ENCODE data around the gene FAHD2B.
"Not testable (repeated sequence)": the region's sequence is repeated elsewhere in the genome, so short reads cannot be mapped to it uniquely, and the experiment has no call there.

FAHD2B gene

DNA sequence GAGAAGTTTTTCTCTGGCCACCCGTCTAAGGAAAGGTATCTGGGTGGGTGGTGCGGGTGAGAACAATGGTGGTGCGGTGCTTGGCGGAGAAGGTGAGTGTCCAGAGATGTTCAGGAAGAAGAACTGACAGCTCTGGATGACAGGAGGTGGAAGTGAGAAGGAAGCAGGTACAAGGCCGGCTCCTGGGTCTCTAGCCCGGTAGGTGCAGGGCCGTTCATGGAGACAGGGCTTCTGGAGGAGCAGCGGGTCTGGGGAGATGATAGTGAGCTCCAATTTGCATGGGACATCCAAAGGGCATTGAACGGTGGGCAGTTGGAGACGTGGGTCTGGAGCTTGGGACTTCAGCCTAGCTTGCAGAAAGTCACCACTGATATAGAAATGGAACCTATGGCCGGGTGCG is 979 bp upstream of the FAHD2B start:
- peaks cover 36% of the 10 kb centered on the region for H3K27me3 Mint-ChIP-seq (ENCODE audit: low read depth, poor library complexity)
- peaks cover 11% of the 10 kb centered on the region for H3K4me1 Mint-ChIP-seq
- no peak overlapping the region for H3K27ac Mint-ChIP-seq
- no peaks in the 10 kb centered on the region for H3K36me3 Mint-ChIP-seq (ENCODE audit: low read depth)
- peaks cover 22% of the 10 kb centered on the region for H3K9me3 Mint-ChIP-seq
- H3K4me3 Mint-ChIP-seq = peak overlapping the region; percentile 85
- no peak for DNase-seq
- TF ChIP-seq, protein P1, sequence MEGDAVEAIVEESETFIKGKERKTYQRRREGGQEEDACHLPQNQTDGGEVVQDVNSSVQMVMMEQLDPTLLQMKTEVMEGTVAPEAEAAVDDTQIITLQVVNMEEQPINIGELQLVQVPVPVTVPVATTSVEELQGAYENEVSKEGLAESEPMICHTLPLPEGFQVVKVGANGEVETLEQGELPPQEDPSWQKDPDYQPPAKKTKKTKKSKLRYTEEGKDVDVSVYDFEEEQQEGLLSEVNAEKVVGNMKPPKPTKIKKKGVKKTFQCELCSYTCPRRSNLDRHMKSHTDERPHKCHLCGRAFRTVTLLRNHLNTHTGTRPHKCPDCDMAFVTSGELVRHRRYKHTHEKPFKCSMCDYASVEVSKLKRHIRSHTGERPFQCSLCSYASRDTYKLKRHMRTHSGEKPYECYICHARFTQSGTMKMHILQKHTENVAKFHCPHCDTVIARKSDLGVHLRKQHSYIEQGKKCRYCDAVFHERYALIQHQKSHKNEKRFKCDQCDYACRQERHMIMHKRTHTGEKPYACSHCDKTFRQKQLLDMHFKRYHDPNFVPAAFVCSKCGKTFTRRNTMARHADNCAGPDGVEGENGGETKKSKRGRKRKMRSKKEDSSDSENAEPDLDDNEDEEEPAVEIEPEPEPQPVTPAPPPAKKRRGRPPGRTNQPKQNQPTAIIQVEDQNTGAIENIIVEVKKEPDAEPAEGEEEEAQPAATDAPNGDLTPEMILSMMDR (IDR thresholded peaks at IDR 0.05) = no peak

DNA sequence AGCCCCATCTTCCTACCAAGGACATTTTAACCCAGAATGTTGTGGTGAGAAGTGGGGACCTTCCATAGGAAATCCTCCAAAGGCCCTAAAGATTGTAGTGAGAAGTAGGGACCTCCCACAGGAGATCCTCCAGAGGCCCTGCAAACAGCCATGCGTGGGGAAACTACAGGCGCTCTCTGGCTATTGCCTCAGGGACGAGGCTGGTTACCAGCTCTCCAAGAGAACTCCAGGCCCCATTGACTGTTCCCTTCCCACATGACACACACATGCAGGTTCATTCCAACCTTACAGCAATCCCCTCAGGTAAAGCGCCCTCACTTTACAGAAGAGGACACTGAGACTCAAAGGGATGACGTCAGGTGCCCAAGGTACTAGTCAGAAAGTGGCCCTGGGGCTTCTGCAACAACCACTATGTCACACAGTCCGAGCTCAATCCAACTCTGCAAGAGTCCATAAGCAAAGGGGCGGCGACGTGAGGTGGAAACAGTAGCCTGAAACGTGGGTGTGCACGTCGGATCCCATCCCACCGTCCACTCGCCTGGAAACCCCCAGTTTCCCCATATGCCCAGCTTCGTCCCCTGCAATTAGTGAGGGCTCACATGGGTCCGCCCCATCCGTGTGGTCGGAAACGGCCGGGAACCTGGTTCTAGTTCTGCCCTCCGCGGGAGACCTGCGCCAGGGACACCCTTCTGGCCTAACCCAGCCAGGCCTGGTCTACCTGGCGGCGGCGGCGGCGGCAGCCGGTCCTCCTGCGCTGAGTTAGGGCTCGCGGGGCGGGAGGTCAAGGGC is 505 bp downstream of the FAHD2B start:
- Mint-ChIP-seq H3K27me3 (ENCODE audit: low read depth, poor library complexity) (peaks cover 28% of the 10 kb centered on the region), H3K4me1 (peaks cover 11% of the 10 kb centered on the region), H3K4me3 (peak overlapping the region; percentile 58)
- not testable (repeated sequence) for H3K27ac Mint-ChIP-seq; H3K9me3 Mint-ChIP-seq; H3K36me3 Mint-ChIP-seq (ENCODE audit: low read depth); DNase-seq

DNA sequence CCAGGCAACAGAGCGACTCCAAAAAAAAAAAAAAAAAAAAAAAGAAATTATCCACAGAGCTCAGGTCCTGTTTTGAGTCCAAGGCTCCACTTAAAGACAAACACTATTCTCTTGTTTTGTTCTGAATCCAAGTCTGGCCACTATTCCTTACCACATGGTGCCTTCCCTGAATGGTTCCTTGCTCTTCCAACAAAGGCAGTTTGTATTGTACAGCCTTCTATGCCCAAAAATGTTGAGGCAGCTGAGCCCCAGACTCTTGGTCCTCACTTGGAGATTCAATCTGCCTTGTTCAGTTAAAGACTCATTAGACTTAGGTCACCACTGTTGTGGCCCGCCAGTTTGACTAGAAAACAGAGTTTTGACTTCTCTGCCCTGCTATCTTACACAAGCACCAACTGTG is 1.7 kb downstream of the FAHD2B start:
- H3K4me3 Mint-ChIP-seq; H3K36me3 Mint-ChIP-seq (ENCODE audit: low read depth); H3K9me3 Mint-ChIP-seq; H3K27ac Mint-ChIP-seq; DNase-seq: not testable (repeated sequence)
- H3K27me3 Mint-ChIP-seq (ENCODE audit: low read depth, poor library complexity) = peaks cover 18% of the 10 kb centered on the region
- peaks cover 11% of the 10 kb centered on the region for H3K4me1 Mint-ChIP-seq

DNA sequence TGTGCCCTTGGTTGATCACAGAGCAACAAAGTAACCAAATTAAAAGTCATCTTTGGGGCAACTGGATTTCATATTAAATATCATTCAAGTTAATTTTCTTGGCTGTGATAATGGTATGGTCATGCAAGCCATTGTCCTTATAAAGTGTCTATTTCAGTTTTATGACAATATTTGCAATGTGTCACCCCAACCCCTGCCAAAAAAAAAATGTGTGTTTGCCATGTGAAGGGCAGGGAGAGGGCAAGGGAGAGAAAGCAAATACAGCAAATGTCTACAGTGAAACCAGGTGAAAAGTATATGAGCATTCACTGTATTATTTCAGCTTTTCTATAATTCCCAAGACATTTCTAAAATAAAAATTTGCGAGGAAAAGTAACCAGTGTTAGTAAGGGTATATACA is 6.0 kb downstream of the FAHD2B start:
- H3K27me3 Mint-ChIP-seq (ENCODE audit: low read depth, poor library complexity); H3K4me3 Mint-ChIP-seq; H3K4me1 Mint-ChIP-seq; H3K9me3 Mint-ChIP-seq; DNase-seq: not testable (repeated sequence)
- peak overlapping the region; percentile 18 for H3K27ac Mint-ChIP-seq
- H3K36me3 Mint-ChIP-seq (ENCODE audit: low read depth) = peaks cover 13% of the 10 kb centered on the region

DNA sequence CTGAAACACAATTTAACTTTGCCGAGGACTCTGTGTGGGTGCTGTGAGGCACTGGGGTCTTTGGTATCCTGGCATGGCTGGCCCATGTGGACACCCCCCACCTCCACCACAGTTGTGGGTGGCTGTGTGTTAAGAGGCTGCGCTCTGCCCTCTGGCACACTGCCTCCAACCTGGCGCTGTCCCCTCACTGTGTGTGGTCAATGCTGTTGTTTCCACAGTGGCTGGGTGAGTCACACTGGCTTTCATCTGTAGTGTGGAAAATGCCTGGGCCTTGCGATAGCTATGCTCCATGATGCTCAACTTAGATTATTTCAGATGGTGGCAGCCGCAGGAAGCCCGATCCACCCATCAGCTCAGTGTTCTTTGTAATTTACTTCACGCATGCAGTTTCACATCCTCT is 9.6 kb downstream of the FAHD2B start:
- peaks cover 13% of the 10 kb centered on the region for H3K36me3 Mint-ChIP-seq (ENCODE audit: low read depth)
- not testable (repeated sequence) for H3K4me1 Mint-ChIP-seq; H3K27ac Mint-ChIP-seq; DNase-seq; H3K4me3 Mint-ChIP-seq; H3K9me3 Mint-ChIP-seq; H3K27me3 Mint-ChIP-seq (ENCODE audit: low read depth, poor library complexity)

DNA sequence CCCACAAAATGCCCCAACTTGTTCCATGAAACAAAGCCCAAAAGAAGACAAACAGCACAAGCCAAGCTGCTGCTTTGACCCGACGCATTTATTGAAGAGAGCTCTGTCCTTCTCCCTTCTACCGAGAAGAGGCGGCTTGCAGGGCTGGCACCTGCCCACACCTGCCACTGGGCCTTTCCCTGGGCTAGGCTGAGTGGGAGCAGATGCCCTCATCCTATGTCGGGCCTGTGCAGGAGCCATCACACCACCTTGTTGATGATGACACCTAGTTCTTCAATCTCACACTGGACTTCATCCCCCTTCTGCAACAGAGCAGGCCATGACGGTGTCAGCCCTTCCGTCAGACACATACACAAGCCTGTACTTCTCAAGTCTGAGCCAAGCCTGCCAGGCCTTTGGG is 11.2 kb downstream of the FAHD2B start:
- peak overlapping the region; percentile 13 for H3K27ac Mint-ChIP-seq
- DNase-seq; H3K9me3 Mint-ChIP-seq; H3K4me3 Mint-ChIP-seq; H3K4me1 Mint-ChIP-seq; H3K36me3 Mint-ChIP-seq (ENCODE audit: low read depth); H3K27me3 Mint-ChIP-seq (ENCODE audit: low read depth, poor library complexity): not testable (repeated sequence)

DNA sequence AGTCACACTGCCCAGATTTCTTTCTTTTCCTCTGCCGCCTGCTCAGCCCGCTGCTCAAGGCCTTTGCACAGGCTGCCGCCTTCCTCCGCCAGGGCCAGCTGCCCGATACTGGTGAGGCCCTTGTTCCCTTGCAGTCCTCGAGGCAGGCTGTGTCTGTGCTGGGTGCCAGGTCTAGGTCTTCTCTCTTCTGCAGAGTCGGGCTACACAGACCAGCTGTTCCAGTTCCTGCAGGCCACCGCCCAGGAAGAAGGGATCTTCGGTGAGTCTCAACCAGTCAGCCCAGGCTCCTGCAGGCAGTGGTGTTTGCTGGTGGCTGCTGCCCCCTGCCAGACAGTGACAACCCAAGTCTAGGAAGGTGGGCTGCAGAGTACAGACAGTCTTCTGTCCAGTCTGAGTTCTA is 12.5 kb downstream of the FAHD2B start:
- DNase-seq; H3K27ac Mint-ChIP-seq; H3K9me3 Mint-ChIP-seq; H3K36me3 Mint-ChIP-seq (ENCODE audit: low read depth); H3K4me1 Mint-ChIP-seq; H3K4me3 Mint-ChIP-seq; H3K27me3 Mint-ChIP-seq (ENCODE audit: low read depth, poor library complexity): not testable (repeated sequence)

DNA sequence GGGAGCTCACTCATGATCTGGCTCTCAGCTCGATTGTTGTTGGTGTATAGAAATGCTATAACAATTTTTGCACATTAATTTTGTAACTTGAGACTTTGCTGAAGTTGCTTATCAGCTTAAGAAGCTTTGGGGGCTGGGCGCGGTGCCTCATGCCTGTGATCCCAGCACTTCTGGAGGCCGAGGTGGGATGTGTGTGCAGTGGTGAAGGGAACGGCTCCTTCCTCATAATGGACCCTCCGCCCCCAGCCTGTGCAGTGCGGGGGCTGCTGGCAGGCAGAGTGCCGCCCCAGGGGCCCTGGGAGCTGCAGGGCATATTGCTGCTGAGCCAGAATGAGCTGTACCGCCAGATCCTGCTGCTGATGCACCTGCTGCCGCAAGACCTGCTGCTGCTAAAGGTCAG is 13.8 kb downstream of the FAHD2B start:
- H3K4me3 Mint-ChIP-seq; H3K27ac Mint-ChIP-seq; H3K27me3 Mint-ChIP-seq (ENCODE audit: low read depth, poor library complexity); H3K36me3 Mint-ChIP-seq (ENCODE audit: low read depth); H3K4me1 Mint-ChIP-seq; DNase-seq; H3K9me3 Mint-ChIP-seq: not testable (repeated sequence)

DNA sequence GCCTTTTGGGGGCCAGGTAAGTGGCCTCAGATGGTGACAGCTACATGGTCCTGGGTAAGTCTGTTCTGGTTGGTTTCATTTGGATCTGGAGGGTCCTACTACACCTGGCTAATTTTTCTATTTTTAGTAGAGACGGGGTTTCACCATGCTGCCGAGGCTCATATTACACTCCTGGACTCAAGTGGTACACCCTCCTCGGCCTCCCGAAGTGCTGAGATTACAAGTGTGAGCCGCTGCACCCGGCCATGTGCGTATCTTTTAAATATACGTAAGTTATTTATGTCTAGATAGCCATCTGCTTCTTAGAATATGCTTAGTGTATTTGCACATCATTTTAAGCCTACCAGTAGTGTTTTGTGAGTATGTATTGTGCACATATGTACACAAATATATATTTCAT is 17.5 kb downstream of the FAHD2B start:
- H3K4me1 Mint-ChIP-seq; H3K36me3 Mint-ChIP-seq (ENCODE audit: low read depth); H3K9me3 Mint-ChIP-seq; H3K4me3 Mint-ChIP-seq; H3K27ac Mint-ChIP-seq; DNase-seq: not testable (repeated sequence)
- peaks cover 11% of the 10 kb centered on the region for H3K27me3 Mint-ChIP-seq (ENCODE audit: low read depth, poor library complexity)

DNA sequence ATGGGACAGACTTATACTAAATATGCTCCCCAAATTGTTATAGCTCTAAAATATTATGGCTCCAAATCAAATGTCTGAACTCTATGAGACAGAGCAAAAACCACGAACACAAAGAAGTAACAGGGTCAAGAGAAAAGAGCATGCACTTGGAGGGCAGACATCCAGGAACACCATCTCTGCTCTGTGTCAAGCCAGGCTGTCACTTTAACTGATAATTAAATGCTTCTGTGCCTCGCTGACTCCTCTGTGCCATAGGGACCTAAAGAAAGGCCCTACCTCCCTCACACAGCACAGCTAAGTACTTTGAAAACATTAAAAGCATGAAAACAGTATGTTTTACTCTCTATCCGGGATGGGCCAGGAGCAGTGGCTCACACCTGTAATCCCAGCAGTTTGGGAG is 23.8 kb downstream of the FAHD2B start:
- H3K4me3 Mint-ChIP-seq; H3K36me3 Mint-ChIP-seq (ENCODE audit: low read depth); H3K27ac Mint-ChIP-seq; DNase-seq; H3K4me1 Mint-ChIP-seq: not testable (repeated sequence)
- Mint-ChIP-seq H3K27me3 (ENCODE audit: low read depth, poor library complexity) (peaks cover 13% of the 10 kb centered on the region), H3K9me3 (peaks cover 18% of the 10 kb centered on the region)

DNA sequence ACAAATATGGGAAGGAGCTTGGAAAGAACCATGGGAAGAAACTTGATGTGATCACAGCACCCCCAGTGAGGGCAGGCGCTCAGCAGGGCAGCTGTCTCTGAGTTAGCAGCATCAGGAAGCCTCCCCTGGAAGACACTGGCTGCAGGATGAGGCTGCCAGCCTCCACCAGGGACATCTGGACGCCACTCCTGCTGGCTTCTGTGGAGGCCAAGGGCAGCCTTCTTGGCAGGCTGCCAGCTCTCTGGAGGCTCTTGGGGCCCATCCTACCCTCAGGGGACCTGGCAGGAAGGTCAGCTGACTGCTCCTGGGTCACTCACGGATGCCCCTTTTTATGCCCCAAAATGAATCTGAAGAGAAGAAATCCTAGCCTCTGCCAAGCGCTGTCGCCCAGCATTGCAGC is 26.0 kb downstream of the FAHD2B start:
- H3K27ac Mint-ChIP-seq = not testable (repeated sequence)
- peaks cover 12% of the 10 kb centered on the region for H3K27me3 Mint-ChIP-seq (ENCODE audit: low read depth, poor library complexity)
- H3K9me3 Mint-ChIP-seq = peaks cover 11% of the 10 kb centered on the region

More for the DNA sequence above, 26.0 kb downstream of the FAHD2B start:
- not testable (repeated sequence) for DNase-seq; H3K4me3 Mint-ChIP-seq; H3K4me1 Mint-ChIP-seq; H3K36me3 Mint-ChIP-seq (ENCODE audit: low read depth)

Measured in nephron progenitor cell (in vitro differentiated cells).